PFSK-1 (cell line): ENCODE measurements around the gene IPO5.

Experiments
- POLR2AphosphoS5 ChIP-seq: IDR thresholded peaks from 2 replicates; pipeline ENCODE4 v1.6.1; 2012; ENCODE audit warnings: low read depth, mild to moderate bottlenecking, control low read depth, low read length, moderate library complexity
- SIN3A ChIP-seq: IDR thresholded peaks from 2 replicates; pipeline ENCODE4 v1.6.1; 2012; ENCODE audit warnings: mild to moderate bottlenecking, low read length, moderate library complexity, borderline replicate concordance; ENCODE audit not compliant: insufficient read depth
- TF ChIP-seq, protein P1 (sequence below), 2 experiments: IDR thresholded peaks; 2 replicates each; pipeline versions ENCODE4 v1.6.1 to v1.8.0; 2011 to 2012; ENCODE audit warnings: low read depth in 2 of 2, low read length in 2 of 2, control low read depth in 1 of 2, inconsistent platforms in 1 of 2, mild to moderate bottlenecking in 1 of 2, moderate library complexity in 1 of 2; ENCODE audit not compliant: insufficient read depth in 1 of 2

DNA sequence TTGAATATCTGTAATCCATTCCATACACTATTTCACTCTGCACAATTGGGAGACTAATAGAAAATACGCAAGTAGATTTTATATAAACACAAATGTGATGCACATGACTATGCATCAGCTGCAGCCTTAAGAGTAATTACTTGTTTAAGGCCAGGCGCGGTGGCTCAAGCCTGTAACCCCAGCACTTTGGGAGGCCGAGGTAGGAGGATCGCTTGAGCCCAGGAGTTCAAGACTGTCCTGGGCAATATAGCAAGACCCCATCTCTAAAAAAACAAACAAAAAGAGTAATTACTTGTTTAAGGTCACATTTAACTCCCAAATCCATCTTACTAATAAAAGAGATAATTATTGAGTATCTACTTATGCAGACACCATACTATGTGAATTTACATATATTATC lies 18.0 kb downstream of the IPO5 start:
- no peak for TF ChIP-seq SIN3A
- TF ChIP-seq, protein P1, sequence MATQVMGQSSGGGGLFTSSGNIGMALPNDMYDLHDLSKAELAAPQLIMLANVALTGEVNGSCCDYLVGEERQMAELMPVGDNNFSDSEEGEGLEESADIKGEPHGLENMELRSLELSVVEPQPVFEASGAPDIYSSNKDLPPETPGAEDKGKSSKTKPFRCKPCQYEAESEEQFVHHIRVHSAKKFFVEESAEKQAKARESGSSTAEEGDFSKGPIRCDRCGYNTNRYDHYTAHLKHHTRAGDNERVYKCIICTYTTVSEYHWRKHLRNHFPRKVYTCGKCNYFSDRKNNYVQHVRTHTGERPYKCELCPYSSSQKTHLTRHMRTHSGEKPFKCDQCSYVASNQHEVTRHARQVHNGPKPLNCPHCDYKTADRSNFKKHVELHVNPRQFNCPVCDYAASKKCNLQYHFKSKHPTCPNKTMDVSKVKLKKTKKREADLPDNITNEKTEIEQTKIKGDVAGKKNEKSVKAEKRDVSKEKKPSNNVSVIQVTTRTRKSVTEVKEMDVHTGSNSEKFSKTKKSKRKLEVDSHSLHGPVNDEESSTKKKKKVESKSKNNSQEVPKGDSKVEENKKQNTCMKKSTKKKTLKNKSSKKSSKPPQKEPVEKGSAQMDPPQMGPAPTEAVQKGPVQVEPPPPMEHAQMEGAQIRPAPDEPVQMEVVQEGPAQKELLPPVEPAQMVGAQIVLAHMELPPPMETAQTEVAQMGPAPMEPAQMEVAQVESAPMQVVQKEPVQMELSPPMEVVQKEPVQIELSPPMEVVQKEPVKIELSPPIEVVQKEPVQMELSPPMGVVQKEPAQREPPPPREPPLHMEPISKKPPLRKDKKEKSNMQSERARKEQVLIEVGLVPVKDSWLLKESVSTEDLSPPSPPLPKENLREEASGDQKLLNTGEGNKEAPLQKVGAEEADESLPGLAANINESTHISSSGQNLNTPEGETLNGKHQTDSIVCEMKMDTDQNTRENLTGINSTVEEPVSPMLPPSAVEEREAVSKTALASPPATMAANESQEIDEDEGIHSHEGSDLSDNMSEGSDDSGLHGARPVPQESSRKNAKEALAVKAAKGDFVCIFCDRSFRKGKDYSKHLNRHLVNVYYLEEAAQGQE (IDR thresholded peaks at IDR 0.05; ENCODE audit: insufficient read depth in 1 of 2, low read depth in 2 of 2, low read length in 2 of 2): no peak
- no peak for TF ChIP-seq POLR2AphosphoS5
